GM18861 (cell line): ENCODE measurements around the gene CRAMP1.

Source experiments
- ATAC-seq: cut with Tn5 transposase; IDR thresholded peaks from one replicate; pipeline ENCODE4 v1.9.1; 2021; ENCODE audit not compliant: unreplicated experiment

Gene CRAMP1

GRCh38 chr16:1655269-1655807, 43.2 kb downstream of the CRAMP1 start:
- no peak for ATAC-seq

GRCh38 chr16:1655909-1656807, 44.0 kb downstream of the CRAMP1 start:
- ATAC-seq: no peak

- no peak for ATAC-seq
Measured at GRCh38 chr16:1656808-1657617, 44.9 kb downstream of the CRAMP1 start.

GRCh38 chr16:1657841-1658240, 45.7 kb downstream of the CRAMP1 start:
- ATAC-seq: no peak

GRCh38 chr16:1659031-1659430, 46.9 kb downstream of the CRAMP1 start:
- no peak for ATAC-seq

GRCh38 chr16:1661826-1662225, 49.7 kb downstream of the CRAMP1 start:
- ATAC-seq: no peak

- no peak for ATAC-seq
Measured at GRCh38 chr16:1662543-1662942, 50.4 kb downstream of the CRAMP1 start.

GRCh38 chr16:1665829-1666228, 53.7 kb downstream of the CRAMP1 start:
- ATAC-seq: no peak

GRCh38 chr16:1666316-1666715, 54.2 kb downstream of the CRAMP1 start:
- no peak for ATAC-seq

- ATAC-seq: no peak
Measured at GRCh38 chr16:1667271-1667670, 55.1 kb downstream of the CRAMP1 start.

- ATAC-seq: no peak
Measured at GRCh38 chr16:1667916-1668315, 55.8 kb downstream of the CRAMP1 start.

- no peak for ATAC-seq
Measured at GRCh38 chr16:1668612-1669319, 56.6 kb downstream of the CRAMP1 start.

GRCh38 chr16:1669698-1670097, 57.5 kb downstream of the CRAMP1 start:
- ATAC-seq: no peak

- ATAC-seq: no peak
Measured at GRCh38 chr16:1670371-1670770, 58.2 kb downstream of the CRAMP1 start.

- ATAC-seq: no peak
Measured at GRCh38 chr16:1670866-1671265, 58.7 kb downstream of the CRAMP1 start.

GRCh38 chr16:1673424-1674151, 61.4 kb downstream of the CRAMP1 start:
- no peak for ATAC-seq

GRCh38 chr16:1674306-1674705, 62.1 kb downstream of the CRAMP1 start:
- no peak for ATAC-seq

GRCh38 chr16:1674751-1675664, 62.8 kb downstream of the CRAMP1 start:
- ATAC-seq: no peak

GRCh38 chr16:1676661-1677060, 64.5 kb downstream of the CRAMP1 start:
- ATAC-seq: no peak
